ENCODE data around the gene ETDB. TPM values are rescaled to one million over a fixed set of nuclear protein-coding genes. Genes with fewer than 3 reads are reported as not detected.

ETDB gene
- total and polyA plus RNA-seq, 2 donors, result 0.25 TPM; not detected in 1

Other genes with a start within 250 kb of the ETDB start
- 12.2 TPM for gene MOSPD1, start 205.3 kb downstream of the ETDB start, total RNA-seq
- 12.5 TPM for gene MOSPD1, start 205.3 kb downstream of the ETDB start, polyA plus RNA-seq
- gene SMIM10, start 129.5 kb downstream of the ETDB start, total RNA-seq, result 1.3 TPM
- 6.5 TPM for gene SMIM10, start 129.5 kb downstream of the ETDB start, polyA plus RNA-seq
- gene RTL8B, start 98.0 kb downstream of the ETDB start, total RNA-seq, result 0.52 TPM
- gene RTL8B, start 98.0 kb downstream of the ETDB start, polyA plus RNA-seq, result 7.3 TPM
- gene RTL8C, start 88.2 kb downstream of the ETDB start, total RNA-seq, result 11.0 TPM
- gene RTL8C, start 88.2 kb downstream of the ETDB start, polyA plus RNA-seq, result 81.0 TPM
- 2.9 TPM for gene RTL8A, start 68.4 kb downstream of the ETDB start, total RNA-seq
- gene RTL8A, start 68.4 kb downstream of the ETDB start, polyA plus RNA-seq, result 71.1 TPM
- 0.19 TPM for gene SMIM10L2B, start 21.8 kb downstream of the ETDB start, total RNA-seq
- 0.37 TPM for gene SMIM10L2B, start 21.8 kb downstream of the ETDB start, polyA plus RNA-seq
- gene CT55, start 50.9 kb upstream of the ETDB start, total RNA-seq, result not detected
- gene CT55, start 50.9 kb upstream of the ETDB start, polyA plus RNA-seq, result 0.07 TPM
- gene ETDA, start 131.5 kb upstream of the ETDB start, total RNA-seq, result not detected
- gene ETDA, start 131.5 kb upstream of the ETDB start, polyA plus RNA-seq, result not detected
- gene ETDC, start 189.0 kb upstream of the ETDB start, total RNA-seq, result not detected
- gene ETDC, start 189.0 kb upstream of the ETDB start, polyA plus RNA-seq, result not detected
- gene ZNF75D, start 223.6 kb upstream of the ETDB start, total RNA-seq, result 10.8 TPM
- 18.2 TPM for gene ZNF75D, start 223.6 kb upstream of the ETDB start, polyA plus RNA-seq
- gene ZNF449, start 224.3 kb upstream of the ETDB start, total RNA-seq, result 5.6 TPM
- 6.3 TPM for gene ZNF449, start 224.3 kb upstream of the ETDB start, polyA plus RNA-seq

Measured in thymus (tissue), 2 donors.